Measurements from ENCODE around the gene POLD2.

POLD2 gene

GRCh38 chr7:44082541-44083207 is 40.7 kb downstream of the POLD2 start:
- DNase-seq (ENCODE audit: low read depth) = peak; percentile 94

GRCh38 chr7:44081266-44081748 is 42.0 kb downstream of the POLD2 start:
- no peak for DNase-seq (ENCODE audit: low read depth)

GRCh38 chr7:44080686-44081265 is 42.6 kb downstream of the POLD2 start:
- no peak for DNase-seq (ENCODE audit: low read depth)

GRCh38 chr7:44080118-44080517 is 43.2 kb downstream of the POLD2 start:
- DNase-seq (ENCODE audit: low read depth) = no peak

- DNase-seq (ENCODE audit: low read depth) = no peak
Observed at GRCh38 chr7:44079331-44080021, 43.9 kb downstream of the POLD2 start.

GRCh38 chr7:44078521-44078920 is 44.8 kb downstream of the POLD2 start:
- DNase-seq (ENCODE audit: low read depth) = no peak

- DNase-seq (ENCODE audit: low read depth) = no peak
Observed at GRCh38 chr7:44077681-44078091, 45.7 kb downstream of the POLD2 start.

- no peak for DNase-seq (ENCODE audit: low read depth)
Observed at GRCh38 chr7:44077061-44077460, 46.3 kb downstream of the POLD2 start.

GRCh38 chr7:44076101-44076895 is 47.0 kb downstream of the POLD2 start:
- DNase-seq (ENCODE audit: low read depth) = no peak

- DNase-seq (ENCODE audit: low read depth) = no peak
Observed at GRCh38 chr7:44075296-44076075, 47.9 kb downstream of the POLD2 start.

GRCh38 chr7:44074349-44074695 is 49.0 kb downstream of the POLD2 start:
- DNase-seq (ENCODE audit: low read depth) = no peak

- peak; percentile 21 for DNase-seq (ENCODE audit: low read depth)
Observed at GRCh38 chr7:44073664-44074348, 49.5 kb downstream of the POLD2 start.

- DNase-seq (ENCODE audit: low read depth) = peak; percentile 36
Observed at GRCh38 chr7:44072364-44073231, 50.8 kb downstream of the POLD2 start.

GRCh38 chr7:44071726-44072363 is 51.5 kb downstream of the POLD2 start:
- no peak for DNase-seq (ENCODE audit: low read depth)

- no peak for DNase-seq (ENCODE audit: low read depth)
Observed at GRCh38 chr7:44068054-44068453, 55.3 kb downstream of the POLD2 start.

- DNase-seq (ENCODE audit: low read depth) = no peak
Observed at GRCh38 chr7:44067064-44067951, 56.0 kb downstream of the POLD2 start.

- no peak for DNase-seq (ENCODE audit: low read depth)
Observed at GRCh38 chr7:44066494-44067063, 56.8 kb downstream of the POLD2 start.

GRCh38 chr7:44066111-44066460 is 57.3 kb downstream of the POLD2 start:
- DNase-seq (ENCODE audit: low read depth) = no peak
